Common myeloid progenitor, CD34-positive (primary cell): ENCODE measurements around the gene HYAL1.

Experiments
- CTCF ChIA-PET: fragments of 350-600 bp; sonication (Branson Sonifier 250); formaldehyde crosslinking; loops from one replicate; lab custom pipeline; 2021; ENCODE audit warnings: antibody characterized with exemption; lab: Charles Lee
- POLR2A ChIA-PET: fragments of 350-600 bp; sonication (Branson Sonifier 250); formaldehyde crosslinking; loops from one replicate; lab custom pipeline; 2021; ENCODE audit warnings: antibody characterized with exemption; lab: Charles Lee
- DNase-seq, 3 donors: peaks; one replicate each; pipeline versions ENCODE4 v3.0.0 to v3.0.0-alpha.2; 2013
- H3K27ac ChIP-seq, 2 experiments: 1 replicate in 1 of 2; 2 replicates in 1 of 2; pipeline ENCODE4 v1.7.0; 2013; ENCODE audit warnings: inconsistent platforms in 2 of 2, low read length in 2 of 2, mild to moderate bottlenecking in 2 of 2, low read depth in 1 of 2, moderate library complexity in 1 of 2; ENCODE audit not compliant: severe bottlenecking in 2 of 2, insufficient read depth in 1 of 2, poor library complexity in 1 of 2
- H3K27me3 ChIP-seq, 5 experiments: replicated peaks in 2 of 5; 1 replicate in 3 of 5; 2 replicates in 2 of 5; pipeline versions ENCODE4 v1.6.1 to v1.7.0; 2013; ENCODE audit warnings: low read length in 4 of 5, mild to moderate bottlenecking in 2 of 5, moderate library complexity in 2 of 5, inconsistent platforms in 1 of 5; ENCODE audit not compliant: insufficient read depth in 5 of 5, control insufficient read depth in 4 of 5
- H3K36me3 ChIP-seq, 4 experiments: 1 replicate in 2 of 4; 2 replicates in 2 of 4; pipeline versions ENCODE4 v1.6.1 to v1.7.0; 2013; ENCODE audit warnings: low read length in 3 of 4, control low read depth in 1 of 4, mild to moderate bottlenecking in 1 of 4; ENCODE audit not compliant: control insufficient read depth in 4 of 4, insufficient read depth in 4 of 4
- H3K4me1 ChIP-seq, 4 experiments: 1 replicate in 3 of 4; 2 replicates in 1 of 4; pipeline versions ENCODE4 v1.6.1 to v1.7.1; 2013; ENCODE audit warnings: low read length in 3 of 4, mild to moderate bottlenecking in 3 of 4, control low read depth in 1 of 4, inconsistent platforms in 1 of 4, moderate library complexity in 1 of 4; ENCODE audit not compliant: control insufficient read depth in 4 of 4, insufficient read depth in 4 of 4; ENCODE audit errors: control extremely low read depth in 1 of 4
- H3K4me3 ChIP-seq, 7 experiments: 1 replicate in 4 of 7; 2 replicates in 3 of 7; pipeline versions ENCODE4 v1.5.1 to v1.7.0; 2013; ENCODE audit warnings: mild to moderate bottlenecking in 7 of 7, low read length in 6 of 7, moderate library complexity in 6 of 7, inconsistent platforms in 2 of 7, low read depth in 2 of 7, control low read depth in 1 of 7; ENCODE audit not compliant: insufficient read depth in 4 of 7, control insufficient read depth in 1 of 7; ENCODE audit errors: extremely low read depth in 1 of 7
- H3K9me3 ChIP-seq, 5 experiments: 1 replicate in 4 of 5; 2 replicates in 1 of 5; pipeline versions ENCODE4 v1.6.1 to v1.7.1; 2013; ENCODE audit warnings: low read length in 4 of 5, mild to moderate bottlenecking in 2 of 5, inconsistent platforms in 1 of 5, low read depth in 1 of 5, moderate library complexity in 1 of 5; ENCODE audit not compliant: control insufficient read depth in 4 of 5, insufficient read depth in 2 of 5; ENCODE audit errors: control extremely low read depth in 1 of 5
- WGBS: methylation state at CpG from one replicate; pipeline ENCODE4 v1.1.5; 2013; ENCODE audit not compliant: insufficient coverage; 5-methylcytosine and 5-hydroxymethylcytosine counted together

The HYAL1 gene

GRCh38 chr3:50250514-50250913, 52.9 kb downstream of the HYAL1 start:
- WGBS: no CpG with 5 or more reads among the region's 4 CpGs
- POLR2A ChIA-PET: no interaction called here
- Histone ChIP-seq H3K36me3 (peaks cover 6 to 86% (median 45%) of the 10 kb centered on the region in 4 experiments), H3K4me3 (no peak overlapping the region), H3K27me3 (no peaks in the 10 kb centered on the region), H3K4me1 (peaks cover 9 to 51% (median 42%) of the 10 kb centered on the region in 4 experiments), H3K9me3 (no peaks in the 10 kb centered on the region), H3K27ac (peak overlapping the region in 1 of 2 experiments; percentile 45)
- DNase-seq: no peak
- CTCF ChIA-PET: interaction anchor here (0.6 to 72.5 kb wide), 4 partner anchors 1 to 74 kb away, joined by 3 to 1875 read pairs (median 992); partner anchors contain the start of genes GNAI2, GNAT1, LSMEM2 and SEMA3B
